Ascending aorta (tissue), 2 donors: Measurements from ENCODE around the gene CLBA1. TPM values are rescaled to one million over a fixed set of nuclear protein-coding genes. Genes with fewer than 3 reads are reported as not detected.

Experiments used
- DNase-seq, 2 donors: peaks; one replicate each; pipeline ENCODE4 v3.0.0-alpha.2; 2019; ENCODE audit warnings: low spot score in 2 of 2
- H3K27ac ChIP-seq, 2 donors: fragments of 200-600 bp; sonication (generic); one replicate each; pipeline ENCODE4 v1.5.1; 2016 to 2017; ENCODE audit warnings: mild to moderate bottlenecking in 1 of 2
- H3K27me3 ChIP-seq: fragments of 200-600 bp; sonication (generic); one replicate; pipeline ENCODE4 v1.5.1; 2017
- H3K36me3 ChIP-seq, 2 donors: fragments of 200-600 bp; sonication (generic); one replicate each; pipeline ENCODE4 v1.5.1; 2016
- H3K4me1 ChIP-seq, 2 donors: fragments of 200-600 bp; sonication (generic); one replicate each; pipeline ENCODE4 v1.5.1; 2016 to 2017; ENCODE audit warnings: mild to moderate bottlenecking in 1 of 2
- H3K4me3 ChIP-seq, 2 donors: fragments of 200-600 bp; sonication (generic); one replicate each; pipeline ENCODE4 v1.5.1; 2016 to 2017; ENCODE audit warnings: mild to moderate bottlenecking in 1 of 2
- H3K9me3 ChIP-seq, 2 donors: fragments of 200-600 bp; sonication (generic); one replicate each; pipeline ENCODE4 v1.5.1; 2016
- CTCF ChIP-seq, 3 experiments: fragments of 200-600 bp in 2 of 3; fragments of 450-650 bp in 1 of 3; sonication (generic) in 2 of 3; IDR thresholded peaks; one replicate each; pipeline ENCODE4 v1.5.1; 2016 to 2019; ENCODE audit warnings: antibody characterized with exemption in 3 of 3, mild to moderate bottlenecking in 1 of 3, moderate library complexity in 1 of 3
- intact Hi-C: fragments of 100-400 bp; cut with DNase I; formaldehyde crosslinking; loops from one replicate; pipeline ENCODE4 v1.15.1; 2023
- total RNA-seq: library from RNA; depleted of rRNA; stranded (reverse); fragments of >200 nt; gene quantifications from one replicate; pipeline ENCODE4 v1.1.0, GENCODE V29; 2016

Gene CLBA1
- total RNA-seq, 1 donor from 2014 or later, result 18.1 TPM

GRCh38 chr14:105010891-105011291 is 25.3 kb downstream of the CLBA1 start:
- intact Hi-C loops, result no loop called here
- no peak for DNase-seq
- Histone ChIP-seq H3K4me3 (no peak overlapping the region), H3K36me3 (peaks cover 17 to 26% of the 10 kb centered on the region in 2 donors), H3K9me3 (no peaks in the 10 kb centered on the region), H3K27ac (no peak overlapping the region), H3K27me3 (no peaks in the 10 kb centered on the region), H3K4me1 (peaks cover 0 to 8% of the 10 kb centered on the region in 2 donors)
- TF ChIP-seq CTCF (IDR thresholded peaks at IDR 0.05), result no peak

- intact Hi-C loops, result no loop called here
- Histone ChIP-seq H3K36me3 (peaks cover 17 to 26% of the 10 kb centered on the region in 2 donors), H3K27me3 (no peaks in the 10 kb centered on the region), H3K27ac (no peak overlapping the region), H3K4me1 (peaks cover 0 to 8% of the 10 kb centered on the region in 2 donors), H3K9me3 (no peaks in the 10 kb centered on the region), H3K4me3 (no peak overlapping the region)
- TF ChIP-seq CTCF (IDR thresholded peaks at IDR 0.05), result no peak
- no peak for DNase-seq
These were observed 25.9 kb downstream of the CLBA1 start for GRCh38 chr14:105011312-105011990.

GRCh38 chr14:105012171-105012985 is 26.8 kb downstream of the CLBA1 start:
- Histone ChIP-seq H3K36me3 (peaks cover 17 to 26% of the 10 kb centered on the region in 2 donors), H3K27me3 (no peaks in the 10 kb centered on the region), H3K4me3 (peak overlapping the region in 1 of 2 donors; percentile 35), H3K9me3 (no peaks in the 10 kb centered on the region), H3K27ac (no peak overlapping the region), H3K4me1 (peaks cover 0 to 8% of the 10 kb centered on the region in 2 donors)
- no peak for DNase-seq
- peak in 2 of 3 experiments; percentile 27 to 52 for TF ChIP-seq CTCF (IDR thresholded peaks at IDR 0.05)
- intact Hi-C loops, result no loop called here

GRCh38 chr14:105013150-105013785 is 27.7 kb downstream of the CLBA1 start:
- TF ChIP-seq CTCF (IDR thresholded peaks at IDR 0.05), result peak in 1 of 3 experiments; percentile 12
- no peak overlapping the region for H3K27ac ChIP-seq
- H3K9me3 ChIP-seq, result no peaks in the 10 kb centered on the region
- no peaks in the 10 kb centered on the region for H3K27me3 ChIP-seq
- H3K36me3 ChIP-seq, result peaks cover 13 to 20% of the 10 kb centered on the region in 2 donors
- H3K4me1 ChIP-seq, result peaks cover 0 to 8% of the 10 kb centered on the region in 2 donors
- intact Hi-C loops, result no loop called here
- no peak for DNase-seq
- no peak overlapping the region for H3K4me3 ChIP-seq

- intact Hi-C loops, result no loop called here
- DNase-seq, result no peak
- Histone ChIP-seq H3K9me3 (no peaks in the 10 kb centered on the region), H3K4me3 (no peak overlapping the region), H3K27me3 (no peaks in the 10 kb centered on the region), H3K4me1 (peaks cover 0 to 8% of the 10 kb centered on the region in 2 donors), H3K27ac (no peak overlapping the region), H3K36me3 (peaks cover 11 to 16% of the 10 kb centered on the region in 2 donors)
- no peak for TF ChIP-seq CTCF (IDR thresholded peaks at IDR 0.05)
These were observed 28.4 kb downstream of the CLBA1 start for GRCh38 chr14:105014032-105014431.
